ENCODE measurements around the gene UBE2Q2. TPM values are rescaled to one million over a fixed set of nuclear protein-coding genes. Genes with fewer than 3 reads are reported as not detected.

UBE2Q2 gene
- total RNA-seq, 2 experiments from 2014 or later, result 29.3 to 33.5 TPM

- H3K27ac ChIP-seq (ENCODE audit: low read depth in 1 of 2, low read length in 2 of 2), result no peak overlapping the region
- H3K4me3 Mint-ChIP-seq, result no peak overlapping the region
- CTCF ChIA-PET, result no interaction called here
Observed at GRCh38 chr15:75887178-75887577, 43.9 kb downstream of the UBE2Q2 start.

GRCh38 chr15:75891895-75892294 lies 48.6 kb downstream of the UBE2Q2 start:
- no peaks in the 10 kb centered on the region for H3K27me3 ChIP-seq (ENCODE audit: control insufficient read depth in 1 of 2, insufficient read depth in 2 of 2, low read length in 2 of 2)
- no peaks in the 10 kb centered on the region for H3K9me3 ChIP-seq (ENCODE audit: control insufficient read depth in 1 of 2, insufficient read depth in 1 of 2, low read length in 2 of 2)
- TF ChIP-seq CTCF (IDR thresholded peaks at IDR 0.05), result no peak
- H3K27me3 Mint-ChIP-seq, result no peaks in the 10 kb centered on the region
- no peak overlapping the region for H3K27ac Mint-ChIP-seq
- H3K4me3 Mint-ChIP-seq, result no peak overlapping the region
- ChIA-PET POLR2A (no interaction called here), CTCF (interaction anchor here (0.6 to 1.0 kb wide), 2 partner anchors 56 to 90 kb away, joined by 3 to 4 read pairs; no protein-coding TSS in a partner anchor)
- intact Hi-C loops (cut with DNase I, micrococcal nuclease), result no loop called here
- H3K4me1 ChIP-seq (ENCODE audit: insufficient read depth, low read length), result no peaks in the 10 kb centered on the region
- peaks cover 81% of the 10 kb centered on the region for H3K36me3 Mint-ChIP-seq (ENCODE audit: low read depth)
- H3K4me1 Mint-ChIP-seq (ENCODE audit: low read depth), result no peaks in the 10 kb centered on the region
- peaks cover 34% of the 10 kb centered on the region for H3K36me3 ChIP-seq (ENCODE audit: insufficient read depth, low read length)
- no peaks in the 10 kb centered on the region for H3K9me3 Mint-ChIP-seq
- H3K4me3 ChIP-seq (ENCODE audit: low read length), result no peak overlapping the region
- no peak for DNase-seq
- no peak for ATAC-seq (ENCODE audit: poor library complexity)
- H3K27ac ChIP-seq (ENCODE audit: low read depth in 1 of 2, low read length in 2 of 2), result no peak overlapping the region

More at GRCh38 chr15:75887178-75887577, 43.9 kb downstream of the UBE2Q2 start:
- H3K36me3 ChIP-seq (ENCODE audit: insufficient read depth, low read length), result peaks cover 35% of the 10 kb centered on the region
- no peak for DNase-seq
- no peak overlapping the region for H3K4me3 ChIP-seq (ENCODE audit: low read length)
- no peaks in the 10 kb centered on the region for H3K4me1 ChIP-seq (ENCODE audit: insufficient read depth, low read length)
- no peaks in the 10 kb centered on the region for H3K27me3 Mint-ChIP-seq
- no peak for ATAC-seq (ENCODE audit: poor library complexity)
- no peaks in the 10 kb centered on the region for H3K9me3 Mint-ChIP-seq
- intact Hi-C loops (cut with DNase I, micrococcal nuclease), result no loop called here
- TF ChIP-seq CTCF (IDR thresholded peaks at IDR 0.05), result no peak
- H3K36me3 Mint-ChIP-seq (ENCODE audit: low read depth), result peaks cover 80% of the 10 kb centered on the region
- no peak overlapping the region for H3K27ac Mint-ChIP-seq
- no peaks in the 10 kb centered on the region for H3K27me3 ChIP-seq (ENCODE audit: control insufficient read depth in 1 of 2, insufficient read depth in 2 of 2, low read length in 2 of 2)
- POLR2A ChIA-PET, result no interaction called here
- peaks cover 4% of the 10 kb centered on the region for H3K4me1 Mint-ChIP-seq (ENCODE audit: low read depth)
- H3K9me3 ChIP-seq (ENCODE audit: control insufficient read depth in 1 of 2, insufficient read depth in 1 of 2, low read length in 2 of 2), result no peaks in the 10 kb centered on the region

- intact Hi-C loops (cut with DNase I, micrococcal nuclease), result no loop called here
- CTCF ChIA-PET, result no interaction called here
Observed at GRCh38 chr15:75895731-75896130, 52.5 kb downstream of the UBE2Q2 start.

More at GRCh38 chr15:75895731-75896130, 52.5 kb downstream of the UBE2Q2 start:
- H3K27me3 ChIP-seq (ENCODE audit: control insufficient read depth in 1 of 2, insufficient read depth in 2 of 2, low read length in 2 of 2), result no peaks in the 10 kb centered on the region
- no peak overlapping the region for H3K4me3 ChIP-seq (ENCODE audit: low read length)
- Mint-ChIP-seq H3K9me3 (no peaks in the 10 kb centered on the region), H3K36me3 (ENCODE audit: low read depth) (peaks cover 54% of the 10 kb centered on the region), H3K4me1 (ENCODE audit: low read depth) (peaks cover under 1% of the 10 kb centered on the region), H3K4me3 (no peak overlapping the region), H3K27ac (no peak overlapping the region), H3K27me3 (no peaks in the 10 kb centered on the region)
- no peak overlapping the region for H3K27ac ChIP-seq (ENCODE audit: low read depth in 1 of 2, low read length in 2 of 2)
- no peak for TF ChIP-seq CTCF (IDR thresholded peaks at IDR 0.05)
- POLR2A ChIA-PET, result no interaction called here
- no peaks in the 10 kb centered on the region for H3K4me1 ChIP-seq (ENCODE audit: insufficient read depth, low read length)
- peaks cover 22% of the 10 kb centered on the region for H3K36me3 ChIP-seq (ENCODE audit: insufficient read depth, low read length)
- no peak for DNase-seq
- no peak for ATAC-seq (ENCODE audit: poor library complexity)
- H3K9me3 ChIP-seq (ENCODE audit: control insufficient read depth in 1 of 2, insufficient read depth in 1 of 2, low read length in 2 of 2), result no peaks in the 10 kb centered on the region
